Endodermal cell (in vitro differentiated cells): ENCODE measurements around the gene AFMID. TPM values are rescaled to one million over a fixed set of nuclear protein-coding genes. Genes with fewer than 3 reads are reported as not detected.
A peak's percentile ranks its signal among the peaks of the same experiment; 100 is the strongest.

Source experiments
- DNase-seq: peaks from one replicate; pipeline ENCODE4 v3.0.0-alpha.2; 2017
- H3K27ac ChIP-seq: 2 replicates; pipeline ENCODE4 v1.5.1; 2013; ENCODE audit warnings: mild to moderate bottlenecking, low read depth, low read length, moderate library complexity
- H3K27me3 ChIP-seq: 2 replicates; pipeline ENCODE4 v1.6.1; 2013; ENCODE audit warnings: mild to moderate bottlenecking, low read length, moderate library complexity; ENCODE audit not compliant: insufficient read depth, control insufficient read depth, poor library complexity, severe bottlenecking
- H3K36me3 ChIP-seq: 2 replicates; pipeline ENCODE4 v1.7.0; 2013; ENCODE audit warnings: mild to moderate bottlenecking, low read length, moderate library complexity; ENCODE audit not compliant: control insufficient read depth, insufficient read depth
- H3K4me1 ChIP-seq: one replicate; pipeline ENCODE4 v1.7.0; 2013; ENCODE audit warnings: low read length; ENCODE audit not compliant: control insufficient read depth, insufficient read depth
- H3K4me3 ChIP-seq: 2 replicates; pipeline ENCODE4 v1.5.1; 2013; ENCODE audit warnings: mild to moderate bottlenecking, low read length, moderate library complexity
- H3K9ac ChIP-seq: 2 replicates; pipeline ENCODE4 v1.6.1; 2013; ENCODE audit warnings: mild to moderate bottlenecking, low read length, moderate library complexity; ENCODE audit not compliant: poor library complexity, severe bottlenecking; ENCODE audit errors: extremely low read depth
- H3K9me3 ChIP-seq: 2 replicates; pipeline ENCODE4 v1.6.1; 2013; ENCODE audit warnings: mild to moderate bottlenecking, low read length, moderate library complexity; ENCODE audit not compliant: control insufficient read depth
- H3K27ac Mint-ChIP-seq: 2 replicates; pipeline ENCODE4 v1.8.0; 2020; ENCODE audit warnings: mixed read lengths
- H3K27me3 Mint-ChIP-seq: 2 replicates; pipeline ENCODE4 v1.8.0; 2021; ENCODE audit warnings: mild to moderate bottlenecking, mixed read lengths; ENCODE audit not compliant: insufficient read depth
- H3K36me3 Mint-ChIP-seq: 2 replicates; pipeline ENCODE4 v1.8.0; 2020; ENCODE audit warnings: low read depth, mixed read lengths
- H3K4me1 Mint-ChIP-seq: 2 replicates; pipeline ENCODE4 v1.8.0; 2020; ENCODE audit warnings: mixed read lengths
- H3K4me3 Mint-ChIP-seq: 2 replicates; pipeline ENCODE4 v1.8.0; 2020; ENCODE audit warnings: mild to moderate bottlenecking, moderate library complexity, mixed read lengths
- H3K9me3 Mint-ChIP-seq: 2 replicates; pipeline ENCODE4 v1.8.0; 2020; ENCODE audit warnings: mild to moderate bottlenecking, mixed read lengths
- CTCF ChIP-seq: fragments of 200-600 bp; sonication (generic); conservative IDR thresholded peaks from 2 replicates; pipeline ENCODE4 v1.5.0; 2021; ENCODE audit warnings: antibody characterized with exemption, mild to moderate bottlenecking
- WGBS, 2 experiments: methylation state at CpG; one replicate each; pipeline versions ENCODE4 v1.1.5 to v1.1.7; 2013; ENCODE audit warnings: missing lambda C conversion rate in 2 of 2, mixed read lengths in 1 of 2; ENCODE audit not compliant: insufficient coverage in 1 of 2, insufficient read length in 1 of 2; 5-methylcytosine and 5-hydroxymethylcytosine counted together
- total RNA-seq, 2 donors: library from RNA; stranded (reverse); fragmentation: NEBNext Ultra II Directional in 1 of 2; extraction: Animal tissue kit (Norgen Biotek cat#: 25700) in 1 of 2; gene quantifications; 2 replicates in 1 of 2; 3 replicates in 1 of 2; pipeline ENCODE4 v1.2.1, GENCODE V29; 2021

The AFMID gene
- total RNA-seq, 2 donors from 2014 or later, result 46.5 to 52.4 TPM

- H3K27ac ChIP-seq, result no peak overlapping the region
- H3K9me3 ChIP-seq, result no peaks in the 10 kb centered on the region
- Mint-ChIP-seq H3K4me1 (peaks cover 36% of the 10 kb centered on the region), H3K4me3 (peak overlapping the region; percentile 34), H3K9me3 (peaks cover 12% of the 10 kb centered on the region), H3K27ac (peak overlapping the region; percentile 52), H3K36me3 (peaks cover 2% of the 10 kb centered on the region), H3K27me3 (no peaks in the 10 kb centered on the region)
- peak overlapping the region; percentile 73 for H3K4me3 ChIP-seq
- peak; percentile 100 for TF ChIP-seq CTCF
- 46 to 56% methylated on average over 15 to 27 of the region's 27 CpGs for WGBS, 2 experiments
- H3K9ac ChIP-seq, result no peak overlapping the region
- H3K27me3 ChIP-seq, result no peaks in the 10 kb centered on the region
- DNase-seq, result peak; percentile 99
- H3K36me3 ChIP-seq, result no peaks in the 10 kb centered on the region
- peaks cover 31% of the 10 kb centered on the region for H3K4me1 ChIP-seq
Observed at GRCh38 chr17:78250891-78251772, 64.0 kb downstream of the AFMID start.

GRCh38 chr17:78251773-78252103, 64.6 kb downstream of the AFMID start:
- Mint-ChIP-seq H3K4me3 (no peak overlapping the region), H3K27me3 (no peaks in the 10 kb centered on the region), H3K9me3 (peaks cover 7% of the 10 kb centered on the region), H3K27ac (no peak overlapping the region), H3K36me3 (peaks cover 1% of the 10 kb centered on the region), H3K4me1 (peaks cover 41% of the 10 kb centered on the region)
- no peak for DNase-seq
- no peak overlapping the region for H3K4me3 ChIP-seq
- TF ChIP-seq CTCF, result no peak
- WGBS, 2 experiments, result 86 to 100% methylated on average over 1 to 6 of the region's 6 CpGs
- H3K9ac ChIP-seq, result no peak overlapping the region
- no peaks in the 10 kb centered on the region for H3K9me3 ChIP-seq
- no peaks in the 10 kb centered on the region for H3K27me3 ChIP-seq
- peaks cover 37% of the 10 kb centered on the region for H3K4me1 ChIP-seq
- H3K27ac ChIP-seq, result no peak overlapping the region
- H3K36me3 ChIP-seq, result no peaks in the 10 kb centered on the region

- Histone ChIP-seq H3K27me3 (no peaks in the 10 kb centered on the region), H3K27ac (no peak overlapping the region), H3K9ac (no peak overlapping the region), H3K4me1 (peaks cover 42% of the 10 kb centered on the region), H3K36me3 (no peaks in the 10 kb centered on the region), H3K4me3 (no peak overlapping the region), H3K9me3 (no peaks in the 10 kb centered on the region)
- Mint-ChIP-seq H3K4me3 (no peak overlapping the region), H3K27me3 (no peaks in the 10 kb centered on the region), H3K27ac (no peak overlapping the region), H3K36me3 (no peaks in the 10 kb centered on the region), H3K9me3 (peaks cover 4% of the 10 kb centered on the region), H3K4me1 (peaks cover 40% of the 10 kb centered on the region)
- no peak for TF ChIP-seq CTCF
- WGBS, 2 experiments, result 89 to 98% methylated on average over 6 to 12 of the region's 12 CpGs
- peak; percentile 57 for DNase-seq
Observed at GRCh38 chr17:78252111-78252634, 65.0 kb downstream of the AFMID start.
